CD14-positive monocyte (primary cell): ENCODE results near the gene COL26A1. TPM values are rescaled to one million over a fixed set of nuclear protein-coding genes. Genes with fewer than 3 reads are reported as not detected.

ENCODE experiments used
- DNase-seq, 3 donors: peaks; one replicate each; pipeline ENCODE4 v3.0.0-alpha.2; 2011 to 2022
- H2AFZ ChIP-seq: 2 replicates; pipeline ENCODE4 v1.6.0; 2012; ENCODE audit warnings: mild to moderate bottlenecking, low read depth, low read length, inconsistent platforms; ENCODE audit not compliant: insufficient read depth, poor library complexity, severe bottlenecking
- H3K27ac ChIP-seq, 2 donors: 1 replicate in 1 of 2; 2 replicates in 1 of 2; pipeline ENCODE4 v1.5.1; 2012 to 2013; ENCODE audit warnings: low read length in 2 of 2, control low read depth in 1 of 2, inconsistent platforms in 1 of 2, low read depth in 1 of 2, mild to moderate bottlenecking in 1 of 2
- H3K27me3 ChIP-seq, 2 donors: one replicate each; pipeline versions ENCODE4 v1.6.0 to v1.6.1; 2011 to 2013; ENCODE audit warnings: low read length in 2 of 2; ENCODE audit not compliant: control insufficient read depth in 2 of 2, insufficient read depth in 2 of 2
- H3K36me3 ChIP-seq, 2 donors: replicated peaks in 1 of 2; 1 replicate in 1 of 2; 2 replicates in 1 of 2; pipeline versions ENCODE4 v1.5.1 to v1.6.1; 2012 to 2013; ENCODE audit warnings: low read length in 2 of 2, control low read depth in 1 of 2, inconsistent platforms in 1 of 2, mild to moderate bottlenecking in 1 of 2; ENCODE audit not compliant: insufficient read depth in 2 of 2, control insufficient read depth in 1 of 2
- H3K4me1 ChIP-seq, 2 donors: 1 replicate in 1 of 2; 2 replicates in 1 of 2; pipeline versions ENCODE4 v1.5.1 to v1.6.1; 2012 to 2013; ENCODE audit warnings: low read length in 2 of 2, control low read depth in 1 of 2, inconsistent platforms in 1 of 2, mild to moderate bottlenecking in 1 of 2, moderate library complexity in 1 of 2; ENCODE audit not compliant: insufficient read depth in 2 of 2, control insufficient read depth in 1 of 2
- H3K4me2 ChIP-seq: replicated peaks from 2 replicates; pipeline ENCODE3; 2012; ENCODE audit warnings: low read length, moderate library complexity, mild to moderate bottlenecking; ENCODE audit not compliant: poor library complexity, severe bottlenecking; ENCODE audit errors: extremely low read depth
- H3K4me3 ChIP-seq, 3 experiments: fragments of 200-600 bp in 1 of 3; sonication (generic) in 1 of 3; replicated peaks in 1 of 3; 1 replicate in 2 of 3; 2 replicates in 1 of 3; pipeline ENCODE4 v1.5.1; 2011 to 2013; ENCODE audit warnings: low read length in 3 of 3, mild to moderate bottlenecking in 3 of 3, control low read depth in 2 of 3, low read depth in 2 of 3, inconsistent platforms in 1 of 3, moderate library complexity in 1 of 3
- H3K79me2 ChIP-seq: 2 replicates; pipeline ENCODE4 v1.6.0; 2012; ENCODE audit warnings: mild to moderate bottlenecking, control low read depth, inconsistent platforms, low read length, moderate library complexity; ENCODE audit not compliant: insufficient read depth
- H3K9ac ChIP-seq: 2 replicates; pipeline ENCODE4 v1.6.0; 2017; ENCODE audit warnings: low read length, mild to moderate bottlenecking; ENCODE audit not compliant: insufficient read depth, poor library complexity, severe bottlenecking
- H3K9me3 ChIP-seq, 2 donors: replicated peaks in 1 of 2; 1 replicate in 1 of 2; 2 replicates in 1 of 2; pipeline versions ENCODE4 v1.5.1 to v1.6.1; 2012 to 2013; ENCODE audit warnings: low read length in 2 of 2, control low read depth in 1 of 2; ENCODE audit not compliant: control insufficient read depth in 1 of 2, insufficient read depth in 1 of 2
- H4K20me1 ChIP-seq: 2 replicates; pipeline ENCODE4 v1.6.0; 2012; ENCODE audit warnings: mild to moderate bottlenecking, low read length, control low read depth, moderate library complexity; ENCODE audit not compliant: insufficient read depth
- H3K27ac Mint-ChIP-seq, 7 donors: one replicate each; pipeline ENCODE4 v1.8.0; 2020; ENCODE audit warnings: mild to moderate bottlenecking in 7 of 7, mixed read lengths in 7 of 7, moderate library complexity in 6 of 7, inconsistent platforms in 2 of 7
- H3K27me3 Mint-ChIP-seq, 3 donors: one replicate each; pipeline ENCODE4 v1.8.0; 2021 to 2022; ENCODE audit warnings: low read depth in 3 of 3, mild to moderate bottlenecking in 3 of 3, mixed read lengths in 3 of 3, moderate library complexity in 3 of 3, inconsistent platforms in 1 of 3
- H3K36me3 Mint-ChIP-seq, 2 donors: one replicate each; pipeline ENCODE4 v1.8.0; 2020; ENCODE audit warnings: mixed read lengths in 2 of 2, inconsistent platforms in 1 of 2, mild to moderate bottlenecking in 1 of 2
- H3K4me1 Mint-ChIP-seq: one replicate; pipeline ENCODE4 v1.8.0; 2020; ENCODE audit warnings: mild to moderate bottlenecking, mixed read lengths
- H3K4me3 Mint-ChIP-seq, 2 donors: one replicate each; pipeline ENCODE4 v1.8.0; 2020; ENCODE audit warnings: mild to moderate bottlenecking in 2 of 2, mixed read lengths in 2 of 2, moderate library complexity in 1 of 2
- H3K9me3 Mint-ChIP-seq, 7 donors: one replicate each; pipeline ENCODE4 v1.8.0; 2020 to 2022; ENCODE audit warnings: mixed read lengths in 7 of 7, mild to moderate bottlenecking in 6 of 7, moderate library complexity in 6 of 7, inconsistent platforms in 2 of 7
- CTCF ChIP-seq: fragments of 200-600 bp; IDR thresholded peaks from one replicate; pipeline ENCODE4 v1.8.0; 2022; ENCODE audit warnings: antibody characterized with exemption, mild to moderate bottlenecking
- WGBS: methylation state at CpG from one replicate; pipeline ENCODE4 v1.1.5; 2013; ENCODE audit warnings: missing lambda C conversion rate; ENCODE audit not compliant: insufficient coverage; 5-methylcytosine and 5-hydroxymethylcytosine counted together
- intact Hi-C, 2 donors: fragments of 100-400 bp; cut with micrococcal nuclease; formaldehyde crosslinking; loops; one replicate each; pipeline versions ENCODE4 v1.15.0 to v1.15.1; 2023
- polyA plus RNA-seq, 3 donors: library from polyadenylated mRNA; depleted of rRNA in 1 of 3; unstranded in 2 of 3; stranded (reverse) in 1 of 3; fragments of 300-500 nt in 2 of 3; fragments of >200 nt in 1 of 3; fragmentation: Illumina TruSeq in 2 of 3; gene quantifications; 1 replicate in 2 of 3; 2 replicates in 1 of 3; pipeline ENCODE4 v1.2.3, GENCODE V29; 2012 to 2021

COL26A1 gene
- polyA plus RNA-seq, 3 donors = not detected

- intact Hi-C loops = no loop called here
- WGBS = 98% methylated on average over 12 of the region's 13 CpGs
- peaks cover 5 to 22% (median 9%) of the 10 kb centered on the region in 3 donors for H3K27me3 Mint-ChIP-seq
- H3K9me3 Mint-ChIP-seq = peaks cover 0 to 9% (median 2%) of the 10 kb centered on the region in 7 donors
- H4K20me1 ChIP-seq = no peaks in the 10 kb centered on the region
- H3K79me2 ChIP-seq = no peaks in the 10 kb centered on the region
- no peaks in the 10 kb centered on the region for H3K4me1 Mint-ChIP-seq
- H3K4me2 ChIP-seq = no peak overlapping the region
- no peak overlapping the region for H3K4me3 Mint-ChIP-seq
- no peak overlapping the region for H3K4me3 ChIP-seq
- no peak overlapping the region for H2AFZ ChIP-seq
- no peak overlapping the region for H3K27ac Mint-ChIP-seq
- DNase-seq = no peak
- no peaks in the 10 kb centered on the region for H3K36me3 ChIP-seq
- no peaks in the 10 kb centered on the region for H3K4me1 ChIP-seq
- H3K27me3 ChIP-seq = no peaks in the 10 kb centered on the region
- H3K36me3 Mint-ChIP-seq = no peaks in the 10 kb centered on the region
- TF ChIP-seq CTCF = no peak
- H3K9me3 ChIP-seq = no peaks in the 10 kb centered on the region
- no peak overlapping the region for H3K27ac ChIP-seq
- no peak overlapping the region for H3K9ac ChIP-seq
Measured at GRCh38 chr7:101378751-101379174, 16.1 kb downstream of the COL26A1 start.

GRCh38 chr7:101379302-101379701 lies 16.6 kb downstream of the COL26A1 start:
- no peaks in the 10 kb centered on the region for H3K36me3 Mint-ChIP-seq
- H3K4me3 Mint-ChIP-seq = no peak overlapping the region
- peaks cover 5 to 18% (median 9%) of the 10 kb centered on the region in 3 donors for H3K27me3 Mint-ChIP-seq
- TF ChIP-seq CTCF = no peak
- no peak overlapping the region for H3K9ac ChIP-seq
- no peaks in the 10 kb centered on the region for H3K4me1 ChIP-seq
- no peaks in the 10 kb centered on the region for H3K27me3 ChIP-seq
- intact Hi-C loops = no loop called here
- H3K79me2 ChIP-seq = no peaks in the 10 kb centered on the region
- H3K9me3 ChIP-seq = no peaks in the 10 kb centered on the region
- no peak for DNase-seq
- H4K20me1 ChIP-seq = no peaks in the 10 kb centered on the region
- H3K4me1 Mint-ChIP-seq = no peaks in the 10 kb centered on the region
- no peaks in the 10 kb centered on the region for H3K36me3 ChIP-seq
- peaks cover 0 to 9% (median 2%) of the 10 kb centered on the region in 7 donors for H3K9me3 Mint-ChIP-seq
- no peak overlapping the region for H3K27ac Mint-ChIP-seq
- no peak overlapping the region for H3K4me3 ChIP-seq
- no peak overlapping the region for H3K4me2 ChIP-seq
- no peak overlapping the region for H2AFZ ChIP-seq
- H3K27ac ChIP-seq = no peak overlapping the region
- 100% methylated on average over 2 of the region's 4 CpGs for WGBS
